Breast epithelium (tissue), 3 donors: ENCODE results near the gene ZHX3.

Source experiments
- CTCF ChIP-seq, 3 donors: fragments of 450-650 bp; IDR thresholded peaks; one replicate each; pipeline ENCODE4 v1.5.1; 2016 to 2017; ENCODE audit warnings: antibody characterized with exemption in 3 of 3, mild to moderate bottlenecking in 3 of 3, moderate library complexity in 3 of 3
- POLR2AphosphoS5 ChIP-seq, 3 donors: sonication (generic); formaldehyde crosslinking; IDR thresholded peaks; one replicate each; pipeline ENCODE4 v1.6.1; 2017; ENCODE audit warnings: antibody characterized with exemption in 3 of 3

- TF ChIP-seq CTCF (IDR thresholded peaks at IDR 0.05) = no peak
- no peak for TF ChIP-seq POLR2AphosphoS5 (IDR thresholded peaks at IDR 0.05)
Observed at GRCh38 chr20:41222296-41222695, 95.2 kb downstream of the ZHX3 start.
